HG03460 (cell line): ENCODE results near the gene TNS1.
A peak's percentile ranks its signal among the peaks of the same experiment; 100 is the strongest.

Source experiments
- ATAC-seq: cut with Tn5 transposase; IDR thresholded peaks from one replicate; pipeline ENCODE4 v1.9.1; 2021; ENCODE audit not compliant: unreplicated experiment

The TNS1 gene

GRCh38 chr2:217880287-217880889 lies 122.4 kb downstream of the TNS1 start:
- no peak for ATAC-seq

GRCh38 chr2:217878915-217879590 lies 123.7 kb downstream of the TNS1 start:
- no peak for ATAC-seq

- no peak for ATAC-seq
These were observed 124.9 kb downstream of the TNS1 start for GRCh38 chr2:217877866-217878265.

GRCh38 chr2:217876253-217876570 lies 126.6 kb downstream of the TNS1 start:
- no peak for ATAC-seq

- no peak for ATAC-seq
These were observed 127.1 kb downstream of the TNS1 start for GRCh38 chr2:217875556-217876252.

- no peak for ATAC-seq
These were observed 127.7 kb downstream of the TNS1 start for GRCh38 chr2:217875138-217875537.

GRCh38 chr2:217873371-217873770 lies 129.4 kb downstream of the TNS1 start:
- no peak for ATAC-seq

GRCh38 chr2:217872319-217872718 lies 130.5 kb downstream of the TNS1 start:
- ATAC-seq, result no peak

GRCh38 chr2:217870528-217871011 lies 132.2 kb downstream of the TNS1 start:
- ATAC-seq, result no peak

- ATAC-seq, result no peak
These were observed 133.9 kb downstream of the TNS1 start for GRCh38 chr2:217868911-217869334.

- ATAC-seq, result no peak
These were observed 134.4 kb downstream of the TNS1 start for GRCh38 chr2:217868265-217868892.

- ATAC-seq, result no peak
These were observed 136.3 kb downstream of the TNS1 start for GRCh38 chr2:217866457-217866856.

GRCh38 chr2:217864963-217865772 lies 137.6 kb downstream of the TNS1 start:
- peak; percentile 67 for ATAC-seq

GRCh38 chr2:217863883-217864282 lies 138.9 kb downstream of the TNS1 start:
- ATAC-seq, result no peak

- no peak for ATAC-seq
These were observed 141.4 kb downstream of the TNS1 start for GRCh38 chr2:217861334-217861877.

GRCh38 chr2:217859926-217860325 lies 142.9 kb downstream of the TNS1 start:
- ATAC-seq, result no peak

GRCh38 chr2:217858519-217859491 lies 144.0 kb downstream of the TNS1 start:
- ATAC-seq, result no peak

- ATAC-seq, result no peak
These were observed 144.9 kb downstream of the TNS1 start for GRCh38 chr2:217857624-217858506.
